Astrocyte (in vitro differentiated cells and primary cell): ENCODE measurements around the gene GABRP.

Experiments
- EZH2 ChIP-seq: IDR thresholded peaks from 2 replicates; pipeline ENCODE4 v1.6.1; 2012; ENCODE audit warnings: mild to moderate bottlenecking, low read length, inconsistent platforms; ENCODE audit not compliant: insufficient read depth
- TF ChIP-seq, protein P1 (sequence below): IDR thresholded peaks from 2 replicates; pipeline ENCODE4 v1.5.1; 2011; ENCODE audit warnings: low read depth, mild to moderate bottlenecking, inconsistent platforms, low read length, moderate library complexity; ENCODE audit not compliant: insufficient read depth

- TF ChIP-seq, protein P1, sequence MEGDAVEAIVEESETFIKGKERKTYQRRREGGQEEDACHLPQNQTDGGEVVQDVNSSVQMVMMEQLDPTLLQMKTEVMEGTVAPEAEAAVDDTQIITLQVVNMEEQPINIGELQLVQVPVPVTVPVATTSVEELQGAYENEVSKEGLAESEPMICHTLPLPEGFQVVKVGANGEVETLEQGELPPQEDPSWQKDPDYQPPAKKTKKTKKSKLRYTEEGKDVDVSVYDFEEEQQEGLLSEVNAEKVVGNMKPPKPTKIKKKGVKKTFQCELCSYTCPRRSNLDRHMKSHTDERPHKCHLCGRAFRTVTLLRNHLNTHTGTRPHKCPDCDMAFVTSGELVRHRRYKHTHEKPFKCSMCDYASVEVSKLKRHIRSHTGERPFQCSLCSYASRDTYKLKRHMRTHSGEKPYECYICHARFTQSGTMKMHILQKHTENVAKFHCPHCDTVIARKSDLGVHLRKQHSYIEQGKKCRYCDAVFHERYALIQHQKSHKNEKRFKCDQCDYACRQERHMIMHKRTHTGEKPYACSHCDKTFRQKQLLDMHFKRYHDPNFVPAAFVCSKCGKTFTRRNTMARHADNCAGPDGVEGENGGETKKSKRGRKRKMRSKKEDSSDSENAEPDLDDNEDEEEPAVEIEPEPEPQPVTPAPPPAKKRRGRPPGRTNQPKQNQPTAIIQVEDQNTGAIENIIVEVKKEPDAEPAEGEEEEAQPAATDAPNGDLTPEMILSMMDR = no peak
- TF ChIP-seq EZH2 = no peak
Measured at GRCh38 chr5:170736966-170737365, 46.6 kb upstream of the GABRP start.
